Measurements from ENCODE around the gene ALK. TPM values are rescaled to one million over a fixed set of nuclear protein-coding genes. Genes with fewer than 3 reads are reported as not detected.

Gene ALK
- total RNA-seq, 1 donor from 2014 or later: 1.1 TPM

DNA sequence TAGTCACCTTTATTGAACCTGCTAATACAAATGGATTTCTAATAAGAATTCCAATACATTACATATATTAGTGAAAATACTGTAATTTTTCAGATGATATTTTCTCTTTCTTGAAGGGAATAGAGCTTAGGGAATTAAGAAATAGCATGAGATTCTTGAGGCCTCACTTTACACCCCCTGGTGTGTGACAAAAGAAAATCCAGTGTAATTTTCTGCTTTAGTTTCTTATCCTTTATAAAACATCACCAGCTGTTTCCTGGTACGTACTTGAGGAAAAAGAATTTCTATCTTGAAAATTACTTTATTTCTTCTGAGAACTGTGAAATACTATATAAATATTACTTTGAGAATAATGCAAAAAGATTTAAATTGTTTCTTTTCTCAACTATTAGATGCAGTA lies 734.6 kb downstream of the ALK start:
- H3K4me3 ChIP-seq: no peak overlapping the region
- no peak overlapping the region for H3K27ac ChIP-seq
- ATAC-seq (no peak), DNase-seq (no peak)
- intact Hi-C loops (cut with DNase I): no loop called here
- peaks cover 16% of the 10 kb centered on the region for H3K36me3 ChIP-seq
- no peaks in the 10 kb centered on the region for H3K27me3 ChIP-seq (ENCODE audit: low read depth)
- H3K9me3 ChIP-seq: no peaks in the 10 kb centered on the region
- no peaks in the 10 kb centered on the region for H3K4me1 ChIP-seq
- TF ChIP-seq, protein P1, sequence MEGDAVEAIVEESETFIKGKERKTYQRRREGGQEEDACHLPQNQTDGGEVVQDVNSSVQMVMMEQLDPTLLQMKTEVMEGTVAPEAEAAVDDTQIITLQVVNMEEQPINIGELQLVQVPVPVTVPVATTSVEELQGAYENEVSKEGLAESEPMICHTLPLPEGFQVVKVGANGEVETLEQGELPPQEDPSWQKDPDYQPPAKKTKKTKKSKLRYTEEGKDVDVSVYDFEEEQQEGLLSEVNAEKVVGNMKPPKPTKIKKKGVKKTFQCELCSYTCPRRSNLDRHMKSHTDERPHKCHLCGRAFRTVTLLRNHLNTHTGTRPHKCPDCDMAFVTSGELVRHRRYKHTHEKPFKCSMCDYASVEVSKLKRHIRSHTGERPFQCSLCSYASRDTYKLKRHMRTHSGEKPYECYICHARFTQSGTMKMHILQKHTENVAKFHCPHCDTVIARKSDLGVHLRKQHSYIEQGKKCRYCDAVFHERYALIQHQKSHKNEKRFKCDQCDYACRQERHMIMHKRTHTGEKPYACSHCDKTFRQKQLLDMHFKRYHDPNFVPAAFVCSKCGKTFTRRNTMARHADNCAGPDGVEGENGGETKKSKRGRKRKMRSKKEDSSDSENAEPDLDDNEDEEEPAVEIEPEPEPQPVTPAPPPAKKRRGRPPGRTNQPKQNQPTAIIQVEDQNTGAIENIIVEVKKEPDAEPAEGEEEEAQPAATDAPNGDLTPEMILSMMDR (IDR thresholded peaks at IDR 0.05): no peak

DNA sequence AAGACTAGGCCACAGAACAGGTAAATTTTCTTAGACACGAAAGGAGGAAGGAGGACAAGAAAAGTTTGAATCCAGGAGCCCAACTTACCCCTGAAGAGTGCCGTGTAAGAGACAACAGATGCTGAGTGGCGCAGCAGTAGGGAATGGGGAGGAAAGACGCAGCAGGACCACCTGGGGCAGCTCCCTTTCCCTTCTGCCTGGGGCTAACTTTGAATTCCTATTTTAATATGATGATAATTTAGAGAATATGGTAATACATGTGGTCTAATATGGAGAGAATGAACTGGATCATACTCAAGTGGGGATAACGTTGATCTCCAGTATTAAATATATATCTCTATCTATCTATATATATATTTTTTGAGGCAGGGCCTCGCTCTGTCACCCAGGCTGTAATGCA lies 736.9 kb downstream of the ALK start:
- no peak for ATAC-seq

DNA sequence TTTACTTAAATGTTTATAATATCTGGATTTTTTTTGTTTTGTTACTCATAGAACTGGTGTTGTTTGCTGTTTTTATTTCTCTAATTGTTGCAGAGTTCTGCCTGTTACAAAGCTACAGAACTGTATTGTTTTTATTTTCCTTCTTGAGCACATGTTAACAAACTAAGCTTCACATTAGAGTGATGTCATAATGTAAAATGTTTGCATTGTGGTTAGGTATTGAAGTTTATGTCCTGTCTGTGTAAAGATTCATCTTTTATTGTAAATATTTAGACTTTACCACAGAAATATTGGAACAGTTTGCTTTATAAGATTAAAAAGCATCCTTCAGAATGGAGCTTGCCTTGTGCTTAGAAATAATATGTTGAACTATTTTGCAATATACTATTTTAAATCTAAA lies 738.5 kb downstream of the ALK start:
- no peaks in the 10 kb centered on the region for H3K4me1 ChIP-seq
- no peaks in the 10 kb centered on the region for H3K27me3 ChIP-seq (ENCODE audit: low read depth)
- intact Hi-C loops (cut with DNase I): no loop called here
- DNase-seq (no peak), ATAC-seq (no peak)
- H3K9me3 ChIP-seq: no peaks in the 10 kb centered on the region
- TF ChIP-seq, protein P1 (IDR thresholded peaks at IDR 0.05): no peak
- H3K4me3 ChIP-seq: no peak overlapping the region
- H3K36me3 ChIP-seq: peaks cover 32% of the 10 kb centered on the region
- H3K27ac ChIP-seq: no peak overlapping the region

More for the DNA sequence above, 736.9 kb downstream of the ALK start:
- peaks cover 36% of the 10 kb centered on the region for H3K36me3 ChIP-seq
- H3K27me3 ChIP-seq (ENCODE audit: low read depth): no peaks in the 10 kb centered on the region
- no peak overlapping the region for H3K4me3 ChIP-seq
- DNase-seq: no peak
- intact Hi-C loops (cut with DNase I): no loop called here
- H3K4me1 ChIP-seq: no peaks in the 10 kb centered on the region
- TF ChIP-seq, protein P1 (IDR thresholded peaks at IDR 0.05): no peak
- H3K9me3 ChIP-seq: no peaks in the 10 kb centered on the region
- H3K27ac ChIP-seq: no peak overlapping the region

DNA sequence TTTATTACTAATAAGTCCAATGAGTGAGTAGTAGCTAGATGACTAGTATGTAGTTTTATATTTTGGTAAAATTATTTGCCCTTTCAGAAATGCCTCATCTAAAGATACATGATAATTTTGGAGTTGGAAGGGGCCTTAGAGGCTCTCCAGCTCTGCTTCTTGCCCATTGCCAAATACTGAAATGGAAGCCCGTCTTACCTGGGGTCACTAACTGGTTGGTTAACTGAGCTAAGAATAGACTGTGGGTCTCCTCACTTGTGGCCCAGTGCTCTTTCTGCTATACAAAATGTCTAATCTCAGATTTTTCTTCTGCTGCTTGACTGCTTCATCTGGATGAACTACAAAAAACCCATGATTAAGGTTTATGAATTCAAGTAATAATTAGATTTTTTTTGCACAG lies 739.1 kb downstream of the ALK start:
- DNase-seq: no peak
- TF ChIP-seq, protein P1 (IDR thresholded peaks at IDR 0.05): no peak
- no peak for ATAC-seq
- Histone ChIP-seq H3K4me1 (no peaks in the 10 kb centered on the region), H3K27me3 (ENCODE audit: low read depth) (no peaks in the 10 kb centered on the region), H3K9me3 (no peaks in the 10 kb centered on the region), H3K36me3 (peaks cover 32% of the 10 kb centered on the region), H3K27ac (no peak overlapping the region), H3K4me3 (no peak overlapping the region)
- intact Hi-C loops (cut with DNase I): no loop called here

DNA sequence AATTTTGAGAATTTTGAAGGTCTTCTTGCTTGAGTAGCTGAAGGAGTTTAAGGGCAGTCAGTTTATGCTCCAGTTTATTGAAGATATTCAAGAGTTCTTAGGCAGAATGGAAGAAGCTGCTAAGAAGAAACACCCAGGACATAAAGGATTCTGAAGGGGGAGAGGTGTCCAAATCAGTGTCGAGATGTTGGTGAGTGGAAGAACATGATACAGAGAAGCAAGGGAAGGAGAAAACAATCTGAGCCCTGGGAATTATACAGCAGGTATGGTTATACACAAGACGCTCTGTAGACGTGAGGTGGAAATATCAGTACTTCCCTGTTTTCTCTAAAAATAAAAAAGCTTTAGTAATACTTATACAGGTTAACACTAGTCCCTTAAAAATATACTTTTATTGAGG lies 746.0 kb downstream of the ALK start:
- TF ChIP-seq, protein P1 (IDR thresholded peaks at IDR 0.05): no peak
- H3K36me3 ChIP-seq: peaks cover 40% of the 10 kb centered on the region
- no peak overlapping the region for H3K4me3 ChIP-seq
- intact Hi-C loops (cut with DNase I): no loop called here
- H3K9me3 ChIP-seq: no peaks in the 10 kb centered on the region
- no peaks in the 10 kb centered on the region for H3K4me1 ChIP-seq
- ATAC-seq: no peak
- H3K27me3 ChIP-seq (ENCODE audit: low read depth): no peaks in the 10 kb centered on the region
- no peak overlapping the region for H3K27ac ChIP-seq
- DNase-seq: no peak

DNA sequence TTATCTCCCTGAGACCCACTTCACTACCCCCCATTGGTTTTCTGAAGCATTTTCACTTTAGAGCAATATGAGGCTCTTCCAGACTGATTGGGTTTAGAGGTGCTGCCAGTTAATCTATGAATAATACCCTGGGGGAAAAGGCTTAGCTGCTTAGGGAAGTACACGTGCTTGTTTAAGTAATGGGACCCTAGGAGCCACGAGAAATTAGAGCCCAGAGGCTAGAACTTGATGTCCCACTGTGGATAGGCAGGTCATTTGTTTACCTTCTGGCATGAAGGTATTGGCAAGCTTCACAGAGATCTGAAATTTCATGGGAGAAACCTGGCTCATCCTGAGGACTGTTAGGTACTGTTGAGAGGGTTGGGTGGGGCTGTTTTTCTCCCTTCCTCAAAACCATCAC lies 746.4 kb downstream of the ALK start:
- Histone ChIP-seq H3K4me1 (no peaks in the 10 kb centered on the region), H3K9me3 (no peaks in the 10 kb centered on the region), H3K27ac (no peak overlapping the region), H3K36me3 (peaks cover 36% of the 10 kb centered on the region), H3K4me3 (no peak overlapping the region), H3K27me3 (ENCODE audit: low read depth) (no peaks in the 10 kb centered on the region)
- intact Hi-C loops (cut with DNase I): no loop called here
- no peak for ATAC-seq
- TF ChIP-seq, protein P1 (IDR thresholded peaks at IDR 0.05): no peak
- no peak for DNase-seq
